Measurements from ENCODE around the gene JSRP1. TPM values are rescaled to one million over a fixed set of nuclear protein-coding genes. Genes with fewer than 3 reads are reported as not detected.
A peak's percentile ranks its signal among the peaks of the same experiment; 100 is the strongest.

Gene JSRP1
- total and polyA plus RNA-seq, 2 experiments from 2014 or later, result 2.4 to 3.1 TPM

DNA sequence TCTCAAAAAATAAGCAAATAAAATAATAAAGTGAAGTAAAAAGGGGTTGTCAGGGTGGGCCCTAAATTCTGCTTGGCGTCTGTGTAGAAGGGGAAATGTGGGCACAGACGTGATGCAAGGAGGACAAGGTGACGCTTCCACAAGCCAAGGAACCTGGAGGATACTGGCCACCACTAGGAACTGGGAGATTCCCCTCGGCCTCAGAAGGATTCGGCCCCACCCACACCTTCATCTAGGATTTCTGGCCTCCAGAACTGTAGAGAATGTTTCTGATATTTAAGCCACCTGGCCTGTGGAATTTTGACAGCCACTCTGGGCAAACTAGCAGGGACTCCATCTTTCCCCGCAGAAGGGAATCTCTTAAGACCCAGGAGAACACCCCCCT, 21.2 kb downstream of the JSRP1 start (continued):
- TF ChIP-seq, protein P1, sequence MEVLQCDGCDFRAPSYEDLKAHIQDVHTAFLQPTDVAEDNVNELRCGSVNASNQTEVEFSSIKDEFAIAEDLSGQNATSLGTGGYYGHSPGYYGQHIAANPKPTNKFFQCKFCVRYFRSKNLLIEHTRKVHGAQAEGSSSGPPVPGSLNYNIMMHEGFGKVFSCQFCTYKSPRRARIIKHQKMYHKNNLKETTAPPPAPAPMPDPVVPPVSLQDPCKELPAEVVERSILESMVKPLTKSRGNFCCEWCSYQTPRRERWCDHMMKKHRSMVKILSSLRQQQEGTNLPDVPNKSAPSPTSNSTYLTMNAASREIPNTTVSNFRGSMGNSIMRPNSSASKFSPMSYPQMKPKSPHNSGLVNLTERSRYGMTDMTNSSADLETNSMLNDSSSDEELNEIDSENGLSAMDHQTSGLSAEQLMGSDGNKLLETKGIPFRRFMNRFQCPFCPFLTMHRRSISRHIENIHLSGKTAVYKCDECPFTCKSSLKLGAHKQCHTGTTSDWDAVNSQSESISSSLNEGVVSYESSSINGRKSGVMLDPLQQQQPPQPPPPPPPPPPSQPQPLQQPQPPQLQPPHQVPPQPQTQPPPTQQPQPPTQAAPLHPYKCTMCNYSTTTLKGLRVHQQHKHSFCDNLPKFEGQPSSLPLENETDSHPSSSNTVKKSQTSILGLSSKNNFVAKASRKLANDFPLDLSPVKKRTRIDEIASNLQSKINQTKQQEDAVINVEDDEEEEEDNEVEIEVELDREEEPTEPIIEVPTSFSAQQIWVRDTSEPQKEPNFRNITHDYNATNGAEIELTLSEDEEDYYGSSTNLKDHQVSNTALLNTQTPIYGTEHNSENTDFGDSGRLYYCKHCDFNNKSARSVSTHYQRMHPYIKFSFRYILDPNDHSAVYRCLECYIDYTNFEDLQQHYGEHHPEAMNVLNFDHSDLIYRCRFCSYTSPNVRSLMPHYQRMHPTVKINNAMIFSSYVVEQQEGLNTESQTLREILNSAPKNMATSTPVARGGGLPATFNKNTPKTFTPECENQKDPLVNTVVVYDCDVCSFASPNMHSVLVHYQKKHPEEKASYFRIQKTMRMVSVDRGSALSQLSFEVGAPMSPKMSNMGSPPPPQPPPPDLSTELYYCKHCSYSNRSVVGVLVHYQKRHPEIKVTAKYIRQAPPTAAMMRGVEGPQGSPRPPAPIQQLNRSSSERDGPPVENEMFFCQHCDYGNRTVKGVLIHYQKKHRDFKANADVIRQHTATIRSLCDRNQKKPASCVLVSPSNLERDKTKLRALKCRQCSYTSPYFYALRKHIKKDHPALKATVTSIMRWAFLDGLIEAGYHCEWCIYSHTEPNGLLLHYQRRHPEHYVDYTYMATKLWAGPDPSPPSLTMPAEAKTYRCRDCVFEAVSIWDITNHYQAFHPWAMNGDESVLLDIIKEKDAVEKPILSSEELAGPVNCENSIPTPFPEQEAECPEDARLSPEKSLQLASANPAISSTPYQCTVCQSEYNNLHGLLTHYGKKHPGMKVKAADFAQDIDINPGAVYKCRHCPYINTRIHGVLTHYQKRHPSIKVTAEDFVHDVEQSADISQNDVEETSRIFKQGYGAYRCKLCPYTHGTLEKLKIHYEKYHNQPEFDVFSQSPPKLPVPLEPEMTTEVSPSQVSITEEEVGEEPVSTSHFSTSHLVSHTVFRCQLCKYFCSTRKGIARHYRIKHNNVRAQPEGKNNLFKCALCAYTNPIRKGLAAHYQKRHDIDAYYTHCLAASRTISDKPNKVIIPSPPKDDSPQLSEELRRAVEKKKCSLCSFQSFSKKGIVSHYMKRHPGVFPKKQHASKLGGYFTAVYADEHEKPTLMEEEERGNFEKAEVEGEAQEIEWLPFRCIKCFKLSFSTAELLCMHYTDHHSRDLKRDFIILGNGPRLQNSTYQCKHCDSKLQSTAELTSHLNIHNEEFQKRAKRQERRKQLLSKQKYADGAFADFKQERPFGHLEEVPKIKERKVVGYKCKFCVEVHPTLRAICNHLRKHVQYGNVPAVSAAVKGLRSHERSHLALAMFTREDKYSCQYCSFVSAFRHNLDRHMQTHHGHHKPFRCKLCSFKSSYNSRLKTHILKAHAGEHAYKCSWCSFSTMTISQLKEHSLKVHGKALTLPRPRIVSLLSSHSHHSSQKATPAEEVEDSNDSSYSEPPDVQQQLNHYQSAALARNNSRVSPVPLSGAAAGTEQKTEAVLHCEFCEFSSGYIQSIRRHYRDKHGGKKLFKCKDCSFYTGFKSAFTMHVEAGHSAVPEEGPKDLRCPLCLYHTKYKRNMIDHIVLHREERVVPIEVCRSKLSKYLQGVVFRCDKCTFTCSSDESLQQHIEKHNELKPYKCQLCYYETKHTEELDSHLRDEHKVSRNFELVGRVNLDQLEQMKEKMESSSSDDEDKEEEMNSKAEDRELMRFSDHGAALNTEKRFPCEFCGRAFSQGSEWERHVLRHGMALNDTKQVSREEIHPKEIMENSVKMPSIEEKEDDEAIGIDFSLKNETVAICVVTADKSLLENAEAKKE (CRISPR knock-in tag; IDR thresholded peaks at IDR 0.05), result no peak
- TF ChIP-seq, protein P2, sequence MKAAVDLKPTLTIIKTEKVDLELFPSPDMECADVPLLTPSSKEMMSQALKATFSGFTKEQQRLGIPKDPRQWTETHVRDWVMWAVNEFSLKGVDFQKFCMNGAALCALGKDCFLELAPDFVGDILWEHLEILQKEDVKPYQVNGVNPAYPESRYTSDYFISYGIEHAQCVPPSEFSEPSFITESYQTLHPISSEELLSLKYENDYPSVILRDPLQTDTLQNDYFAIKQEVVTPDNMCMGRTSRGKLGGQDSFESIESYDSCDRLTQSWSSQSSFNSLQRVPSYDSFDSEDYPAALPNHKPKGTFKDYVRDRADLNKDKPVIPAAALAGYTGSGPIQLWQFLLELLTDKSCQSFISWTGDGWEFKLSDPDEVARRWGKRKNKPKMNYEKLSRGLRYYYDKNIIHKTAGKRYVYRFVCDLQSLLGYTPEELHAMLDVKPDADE (IDR thresholded peaks at IDR 0.05), result no peak
- TF ChIP-seq POLR2AphosphoS5 (IDR thresholded peaks at IDR 0.05; ENCODE audit: low read depth) (no peak), EZH2phosphoT487 (IDR thresholded peaks at IDR 0.05; ENCODE audit: unreplicated experiment) (no peak)

DNA sequence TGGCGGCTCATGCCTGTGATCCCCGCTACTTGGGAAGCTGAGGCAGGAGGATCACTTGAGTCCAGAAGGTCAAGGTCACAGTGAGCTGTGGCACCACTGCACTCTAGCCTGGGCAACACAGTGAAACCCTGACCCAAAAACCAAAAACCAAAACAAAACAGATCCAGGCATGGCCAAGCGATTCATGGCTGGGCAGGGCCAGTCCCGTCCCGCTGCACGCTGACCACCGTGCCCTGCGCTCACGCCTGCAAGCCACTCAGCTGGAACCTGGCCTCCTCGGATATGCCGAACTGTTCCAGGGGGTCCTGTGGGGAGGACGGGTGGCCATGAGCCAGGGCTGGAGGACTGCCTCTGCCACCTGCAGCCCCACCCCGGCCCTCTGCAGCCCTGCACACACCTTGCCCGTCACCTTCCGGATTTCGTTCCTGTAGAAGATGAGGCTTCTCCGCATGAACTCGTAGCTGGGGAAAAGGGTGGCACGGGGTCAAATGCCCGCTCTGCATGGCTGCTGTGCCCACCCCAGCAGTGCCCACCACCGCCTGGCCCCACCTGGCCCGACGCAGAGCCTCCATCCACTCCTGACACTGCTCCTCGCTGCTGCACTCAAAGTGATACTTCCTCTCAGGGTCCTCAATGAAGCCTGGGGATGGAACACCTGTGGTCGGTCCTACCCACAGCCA, 22.5 kb downstream of the JSRP1 start:
- peak overlapping the region; percentile 74; the same call in 1 of the 2 replicates for H3K27ac Mint-ChIP-seq
- H3K79me2 ChIP-seq (replicated peaks; ENCODE audit: insufficient read depth), result peaks cover 39% of the 10 kb centered on the region
- peaks cover 20% of the 10 kb centered on the region for H3K4me1 Mint-ChIP-seq
- no peaks in the 10 kb centered on the region for H3K9me2 ChIP-seq (ENCODE audit: insufficient read depth)
- H3K4me3 ChIP-seq, result no peak overlapping the region
- H3K4me1 ChIP-seq (ENCODE audit: insufficient read depth), result peaks cover 11% of the 10 kb centered on the region; the same call in 1 of the 2 replicates
- H3K36me3 Mint-ChIP-seq (ENCODE audit: low read depth), result peaks cover 43% of the 10 kb centered on the region
- H3K4me2 ChIP-seq, result no peak overlapping the region
- H3K4me3 Mint-ChIP-seq, result peak overlapping the region; percentile 98
- H4K20me1 ChIP-seq (replicated peaks; ENCODE audit: insufficient read depth), result peaks cover 19% of the 10 kb centered on the region
- H3K9me3 Mint-ChIP-seq, result peaks cover 15% of the 10 kb centered on the region; the same call in 2 of the 3 replicates
- H2AFZ ChIP-seq, result no peak overlapping the region
- peaks cover 21% of the 10 kb centered on the region; the same call in 1 of the 2 replicates for H3F3A ChIP-seq (replicated peaks; ENCODE audit: low read depth)
- H3K27ac ChIP-seq (ENCODE audit: low read depth), result no peak overlapping the region
- ATAC-seq, result no peak
- DNase-seq (ENCODE audit: low spot score), result no peak
- H3K27me3 ChIP-seq (ENCODE audit: insufficient read depth), result no peaks in the 10 kb centered on the region
- H3K36me3 ChIP-seq (ENCODE audit: insufficient read depth), result no peaks in the 10 kb centered on the region
- peaks cover 21% of the 10 kb centered on the region for H3K27me3 Mint-ChIP-seq (ENCODE audit: insufficient read depth, low read depth, poor library complexity)
- TF ChIP-seq EZH2 (IDR thresholded peaks at IDR 0.05; ENCODE audit: low read depth, unreplicated experiment) (no peak), POLR2AphosphoS5 (IDR thresholded peaks at IDR 0.05; ENCODE audit: low read depth) (no peak; the same call in 1 of the 2 replicates), EZH2phosphoT487 (IDR thresholded peaks at IDR 0.05; ENCODE audit: unreplicated experiment) (no peak), CREB1 (CRISPR knock-in tag; IDR thresholded peaks at IDR 0.05; ENCODE audit: low read depth) (no peak), NANOG (IDR thresholded peaks at IDR 0.05; ENCODE audit: borderline replicate concordance) (no peak), STAT1 (IDR thresholded peaks at IDR 0.05; ENCODE audit: unreplicated experiment) (no peak), JUNB (IDR thresholded peaks at IDR 0.05; ENCODE audit: unreplicated experiment) (no peak)
- TF ChIP-seq, protein P3, sequence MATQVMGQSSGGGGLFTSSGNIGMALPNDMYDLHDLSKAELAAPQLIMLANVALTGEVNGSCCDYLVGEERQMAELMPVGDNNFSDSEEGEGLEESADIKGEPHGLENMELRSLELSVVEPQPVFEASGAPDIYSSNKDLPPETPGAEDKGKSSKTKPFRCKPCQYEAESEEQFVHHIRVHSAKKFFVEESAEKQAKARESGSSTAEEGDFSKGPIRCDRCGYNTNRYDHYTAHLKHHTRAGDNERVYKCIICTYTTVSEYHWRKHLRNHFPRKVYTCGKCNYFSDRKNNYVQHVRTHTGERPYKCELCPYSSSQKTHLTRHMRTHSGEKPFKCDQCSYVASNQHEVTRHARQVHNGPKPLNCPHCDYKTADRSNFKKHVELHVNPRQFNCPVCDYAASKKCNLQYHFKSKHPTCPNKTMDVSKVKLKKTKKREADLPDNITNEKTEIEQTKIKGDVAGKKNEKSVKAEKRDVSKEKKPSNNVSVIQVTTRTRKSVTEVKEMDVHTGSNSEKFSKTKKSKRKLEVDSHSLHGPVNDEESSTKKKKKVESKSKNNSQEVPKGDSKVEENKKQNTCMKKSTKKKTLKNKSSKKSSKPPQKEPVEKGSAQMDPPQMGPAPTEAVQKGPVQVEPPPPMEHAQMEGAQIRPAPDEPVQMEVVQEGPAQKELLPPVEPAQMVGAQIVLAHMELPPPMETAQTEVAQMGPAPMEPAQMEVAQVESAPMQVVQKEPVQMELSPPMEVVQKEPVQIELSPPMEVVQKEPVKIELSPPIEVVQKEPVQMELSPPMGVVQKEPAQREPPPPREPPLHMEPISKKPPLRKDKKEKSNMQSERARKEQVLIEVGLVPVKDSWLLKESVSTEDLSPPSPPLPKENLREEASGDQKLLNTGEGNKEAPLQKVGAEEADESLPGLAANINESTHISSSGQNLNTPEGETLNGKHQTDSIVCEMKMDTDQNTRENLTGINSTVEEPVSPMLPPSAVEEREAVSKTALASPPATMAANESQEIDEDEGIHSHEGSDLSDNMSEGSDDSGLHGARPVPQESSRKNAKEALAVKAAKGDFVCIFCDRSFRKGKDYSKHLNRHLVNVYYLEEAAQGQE (IDR thresholded peaks at IDR 0.05; ENCODE audit: unreplicated experiment), result no peak
- TF ChIP-seq, protein P2 (IDR thresholded peaks at IDR 0.05), result no peak

Measured in GM23338 (cell line).